ENCODE results near the gene EPB41L5.

The EPB41L5 gene

DNA sequence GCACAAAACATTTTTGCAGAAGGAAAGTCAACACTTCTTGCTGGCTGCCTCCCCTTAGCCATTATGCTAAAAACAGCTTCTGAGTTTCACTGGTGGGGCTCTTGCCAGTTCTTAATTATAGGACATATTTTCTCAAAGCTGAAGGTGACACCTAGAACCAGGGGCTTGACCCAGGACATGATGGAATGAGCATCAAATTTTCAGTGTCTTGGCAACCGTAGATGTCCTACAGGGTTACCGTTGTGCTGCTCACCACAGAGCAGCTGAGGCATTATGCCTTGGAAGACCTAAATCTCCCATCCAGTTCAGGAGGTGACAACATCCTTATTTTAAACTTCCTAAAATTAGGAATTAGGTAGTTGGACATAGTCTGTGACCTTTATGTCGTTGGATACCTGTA, 163.6 kb downstream of the EPB41L5 start:
- TF ChIP-seq TAF1 (IDR thresholded peaks at IDR 0.05; ENCODE audit: borderline replicate concordance, insufficient read depth, low read length) (no peak), FOXP2 (optimal IDR thresholded peaks at IDR 0.05; ENCODE audit: borderline replicate concordance, extremely low read depth, extremely low read length, insufficient read depth) (no peak)
- TF ChIP-seq, protein P1, sequence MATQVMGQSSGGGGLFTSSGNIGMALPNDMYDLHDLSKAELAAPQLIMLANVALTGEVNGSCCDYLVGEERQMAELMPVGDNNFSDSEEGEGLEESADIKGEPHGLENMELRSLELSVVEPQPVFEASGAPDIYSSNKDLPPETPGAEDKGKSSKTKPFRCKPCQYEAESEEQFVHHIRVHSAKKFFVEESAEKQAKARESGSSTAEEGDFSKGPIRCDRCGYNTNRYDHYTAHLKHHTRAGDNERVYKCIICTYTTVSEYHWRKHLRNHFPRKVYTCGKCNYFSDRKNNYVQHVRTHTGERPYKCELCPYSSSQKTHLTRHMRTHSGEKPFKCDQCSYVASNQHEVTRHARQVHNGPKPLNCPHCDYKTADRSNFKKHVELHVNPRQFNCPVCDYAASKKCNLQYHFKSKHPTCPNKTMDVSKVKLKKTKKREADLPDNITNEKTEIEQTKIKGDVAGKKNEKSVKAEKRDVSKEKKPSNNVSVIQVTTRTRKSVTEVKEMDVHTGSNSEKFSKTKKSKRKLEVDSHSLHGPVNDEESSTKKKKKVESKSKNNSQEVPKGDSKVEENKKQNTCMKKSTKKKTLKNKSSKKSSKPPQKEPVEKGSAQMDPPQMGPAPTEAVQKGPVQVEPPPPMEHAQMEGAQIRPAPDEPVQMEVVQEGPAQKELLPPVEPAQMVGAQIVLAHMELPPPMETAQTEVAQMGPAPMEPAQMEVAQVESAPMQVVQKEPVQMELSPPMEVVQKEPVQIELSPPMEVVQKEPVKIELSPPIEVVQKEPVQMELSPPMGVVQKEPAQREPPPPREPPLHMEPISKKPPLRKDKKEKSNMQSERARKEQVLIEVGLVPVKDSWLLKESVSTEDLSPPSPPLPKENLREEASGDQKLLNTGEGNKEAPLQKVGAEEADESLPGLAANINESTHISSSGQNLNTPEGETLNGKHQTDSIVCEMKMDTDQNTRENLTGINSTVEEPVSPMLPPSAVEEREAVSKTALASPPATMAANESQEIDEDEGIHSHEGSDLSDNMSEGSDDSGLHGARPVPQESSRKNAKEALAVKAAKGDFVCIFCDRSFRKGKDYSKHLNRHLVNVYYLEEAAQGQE (IDR thresholded peaks at IDR 0.05; ENCODE audit: insufficient read depth in 1 of 2, low read depth in 2 of 2, low read length in 2 of 2) = no peak

DNA sequence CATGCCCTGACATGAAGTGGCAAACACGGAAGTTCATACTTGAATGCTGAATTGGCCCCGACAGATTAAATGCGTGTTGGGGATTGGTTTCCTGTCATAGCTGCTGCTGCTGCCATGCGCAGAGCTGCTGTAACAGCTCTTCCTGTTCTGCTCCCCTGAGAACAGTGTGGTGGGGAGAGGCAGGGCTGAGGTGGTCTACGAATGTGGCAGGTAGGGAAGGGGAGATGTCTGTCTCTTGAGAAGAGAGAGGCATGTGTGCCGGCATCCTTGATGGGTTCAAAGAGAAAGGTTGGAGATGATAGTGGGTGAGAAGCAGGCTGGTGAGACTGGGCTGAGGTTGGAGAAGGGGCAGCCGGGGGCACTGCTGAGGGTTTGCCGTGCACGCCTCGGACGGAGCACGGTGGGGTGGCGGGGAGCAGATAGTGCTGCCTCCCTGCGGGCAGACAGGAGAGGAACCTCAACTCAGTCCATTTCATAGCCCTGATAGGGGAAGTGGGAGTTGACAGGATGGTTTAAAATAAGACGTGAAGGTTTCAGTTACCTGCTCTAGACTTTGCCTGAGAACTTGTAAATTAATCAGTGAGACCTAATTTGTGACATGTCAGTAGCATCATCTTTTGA, 164.2 kb downstream of the EPB41L5 start:
- TF ChIP-seq, protein P1 (IDR thresholded peaks at IDR 0.05; ENCODE audit: insufficient read depth in 1 of 2, low read depth in 2 of 2, low read length in 2 of 2) = no peak
- TF ChIP-seq FOXP2 (optimal IDR thresholded peaks at IDR 0.05; ENCODE audit: borderline replicate concordance, extremely low read depth, extremely low read length, insufficient read depth) = no peak
- TF ChIP-seq POLR2AphosphoS5 (IDR thresholded peaks at IDR 0.05; ENCODE audit: low read depth, low read length) = no peak
- TF ChIP-seq TAF1 (IDR thresholded peaks at IDR 0.05; ENCODE audit: borderline replicate concordance, insufficient read depth, low read length) = no peak
- TF ChIP-seq SIN3A (IDR thresholded peaks at IDR 0.05; ENCODE audit: borderline replicate concordance, insufficient read depth, low read length) = no peak

DNA sequence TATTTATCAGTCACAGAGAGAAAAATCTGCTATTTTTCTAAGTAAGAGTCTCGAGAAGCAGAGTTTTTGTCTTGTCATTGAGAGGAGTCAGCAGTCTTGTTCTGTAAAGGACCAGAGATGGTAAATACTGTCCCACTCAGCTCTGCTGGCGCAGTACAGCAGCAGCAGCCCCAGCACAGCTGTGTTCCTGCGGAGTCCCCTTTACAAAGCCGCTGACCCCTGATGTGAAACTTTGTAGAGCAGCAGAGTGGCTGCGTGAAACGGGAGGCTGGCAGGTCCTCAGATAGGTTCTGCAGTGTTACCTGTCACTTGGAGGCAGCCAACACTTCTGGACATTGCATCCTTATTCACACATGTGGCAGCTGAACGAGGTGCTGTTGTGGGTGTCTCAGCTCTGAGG, 165.1 kb downstream of the EPB41L5 start:
- TF ChIP-seq FOXP2 (optimal IDR thresholded peaks at IDR 0.05; ENCODE audit: borderline replicate concordance, extremely low read depth, extremely low read length, insufficient read depth) = no peak
- TF ChIP-seq TAF1 (IDR thresholded peaks at IDR 0.05; ENCODE audit: borderline replicate concordance, insufficient read depth, low read length) = no peak
- TF ChIP-seq SIN3A (IDR thresholded peaks at IDR 0.05; ENCODE audit: borderline replicate concordance, insufficient read depth, low read length) = no peak
- TF ChIP-seq, protein P1 (IDR thresholded peaks at IDR 0.05; ENCODE audit: insufficient read depth in 1 of 2, low read depth in 2 of 2, low read length in 2 of 2) = no peak
- no peak for TF ChIP-seq POLR2AphosphoS5 (IDR thresholded peaks at IDR 0.05; ENCODE audit: low read depth, low read length)

DNA sequence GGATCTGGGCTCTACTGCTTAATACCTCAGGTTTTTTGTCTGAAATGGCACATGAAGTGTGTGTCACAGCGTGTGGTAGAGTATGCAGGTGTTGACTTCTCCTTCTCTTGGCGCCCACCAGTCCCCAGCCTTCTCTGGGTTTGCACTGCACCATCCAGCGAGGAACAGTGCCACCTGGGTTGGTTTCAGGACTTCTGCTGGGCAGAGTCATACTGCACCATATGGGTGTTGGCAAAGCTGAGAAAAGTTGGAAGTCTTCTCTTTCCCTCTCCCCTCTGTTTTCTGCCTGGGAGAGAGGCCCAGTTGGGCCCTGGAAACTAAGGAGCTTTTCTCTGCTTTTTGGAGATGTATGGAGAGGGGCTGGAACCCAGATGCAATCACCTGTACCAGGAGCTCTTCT, 166.5 kb downstream of the EPB41L5 start:
- TF ChIP-seq, protein P1 (IDR thresholded peaks at IDR 0.05; ENCODE audit: insufficient read depth in 1 of 2, low read depth in 2 of 2, low read length in 2 of 2) = no peak
- TF ChIP-seq FOXP2 (optimal IDR thresholded peaks at IDR 0.05; ENCODE audit: borderline replicate concordance, extremely low read depth, extremely low read length, insufficient read depth) (no peak), TAF1 (IDR thresholded peaks at IDR 0.05; ENCODE audit: borderline replicate concordance, insufficient read depth, low read length) (no peak)

DNA sequence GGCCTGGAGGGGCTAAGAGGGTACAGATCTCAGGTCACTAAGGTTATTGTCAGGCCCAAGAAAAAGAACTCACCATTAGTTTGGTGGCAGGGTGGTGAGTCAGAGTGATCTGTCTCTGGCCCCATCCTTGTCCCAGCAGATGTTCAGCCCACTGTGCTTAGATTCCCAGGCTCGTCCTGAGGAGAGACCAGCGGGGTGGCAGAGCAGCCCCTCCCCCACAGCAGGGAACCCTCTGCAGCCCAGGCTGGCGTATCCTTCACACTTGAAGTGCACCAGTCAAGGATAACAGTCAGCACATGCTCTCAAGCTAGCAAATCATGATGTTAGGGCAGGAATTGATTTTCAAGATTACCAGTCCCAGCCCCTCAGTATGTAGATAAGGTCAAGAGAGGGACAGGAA, 167.2 kb downstream of the EPB41L5 start:
- no peak for TF ChIP-seq TAF1 (IDR thresholded peaks at IDR 0.05; ENCODE audit: borderline replicate concordance, insufficient read depth, low read length)
- TF ChIP-seq, protein P1 (IDR thresholded peaks at IDR 0.05; ENCODE audit: insufficient read depth in 1 of 2, low read depth in 2 of 2, low read length in 2 of 2) = no peak
- TF ChIP-seq FOXP2 (optimal IDR thresholded peaks at IDR 0.05; ENCODE audit: borderline replicate concordance, extremely low read depth, extremely low read length, insufficient read depth) = no peak
- no peak for TF ChIP-seq SIN3A (IDR thresholded peaks at IDR 0.05; ENCODE audit: borderline replicate concordance, insufficient read depth, low read length)
- no peak for TF ChIP-seq POLR2AphosphoS5 (IDR thresholded peaks at IDR 0.05; ENCODE audit: low read depth, low read length)
